Endodermal cell (in vitro differentiated cells): ENCODE data around the gene CA9. TPM values are rescaled to one million over a fixed set of nuclear protein-coding genes. Genes with fewer than 3 reads are reported as not detected.
"Not testable (repeated sequence)": the region's sequence is repeated elsewhere in the genome, so short reads cannot be mapped to it uniquely, and the experiment has no call there.

ENCODE experiments used
- DNase-seq: peaks from one replicate; pipeline ENCODE4 v3.0.0-alpha.2; 2017
- H3K27ac ChIP-seq: 2 replicates; pipeline ENCODE4 v1.5.1; 2013; ENCODE audit warnings: mild to moderate bottlenecking, low read depth, low read length, moderate library complexity
- H3K27me3 ChIP-seq: 2 replicates; pipeline ENCODE4 v1.6.1; 2013; ENCODE audit warnings: mild to moderate bottlenecking, low read length, moderate library complexity; ENCODE audit not compliant: insufficient read depth, control insufficient read depth, poor library complexity, severe bottlenecking
- H3K36me3 ChIP-seq: 2 replicates; pipeline ENCODE4 v1.7.0; 2013; ENCODE audit warnings: mild to moderate bottlenecking, low read length, moderate library complexity; ENCODE audit not compliant: control insufficient read depth, insufficient read depth
- H3K4me1 ChIP-seq: one replicate; pipeline ENCODE4 v1.7.0; 2013; ENCODE audit warnings: low read length; ENCODE audit not compliant: control insufficient read depth, insufficient read depth
- H3K4me3 ChIP-seq: 2 replicates; pipeline ENCODE4 v1.5.1; 2013; ENCODE audit warnings: mild to moderate bottlenecking, low read length, moderate library complexity
- H3K9ac ChIP-seq: 2 replicates; pipeline ENCODE4 v1.6.1; 2013; ENCODE audit warnings: mild to moderate bottlenecking, low read length, moderate library complexity; ENCODE audit not compliant: poor library complexity, severe bottlenecking; ENCODE audit errors: extremely low read depth
- H3K9me3 ChIP-seq: 2 replicates; pipeline ENCODE4 v1.6.1; 2013; ENCODE audit warnings: mild to moderate bottlenecking, low read length, moderate library complexity; ENCODE audit not compliant: control insufficient read depth
- H3K27ac Mint-ChIP-seq: 2 replicates; pipeline ENCODE4 v1.8.0; 2020; ENCODE audit warnings: mixed read lengths
- H3K27me3 Mint-ChIP-seq: 2 replicates; pipeline ENCODE4 v1.8.0; 2021; ENCODE audit warnings: mild to moderate bottlenecking, mixed read lengths; ENCODE audit not compliant: insufficient read depth
- H3K36me3 Mint-ChIP-seq: 2 replicates; pipeline ENCODE4 v1.8.0; 2020; ENCODE audit warnings: low read depth, mixed read lengths
- H3K4me1 Mint-ChIP-seq: 2 replicates; pipeline ENCODE4 v1.8.0; 2020; ENCODE audit warnings: mixed read lengths
- H3K4me3 Mint-ChIP-seq: 2 replicates; pipeline ENCODE4 v1.8.0; 2020; ENCODE audit warnings: mild to moderate bottlenecking, moderate library complexity, mixed read lengths
- H3K9me3 Mint-ChIP-seq: 2 replicates; pipeline ENCODE4 v1.8.0; 2020; ENCODE audit warnings: mild to moderate bottlenecking, mixed read lengths
- CTCF ChIP-seq: fragments of 200-600 bp; sonication (generic); conservative IDR thresholded peaks from 2 replicates; pipeline ENCODE4 v1.5.0; 2021; ENCODE audit warnings: antibody characterized with exemption, mild to moderate bottlenecking
- WGBS, 2 experiments: methylation state at CpG; one replicate each; pipeline versions ENCODE4 v1.1.5 to v1.1.7; 2013; ENCODE audit warnings: missing lambda C conversion rate in 2 of 2, mixed read lengths in 1 of 2; ENCODE audit not compliant: insufficient coverage in 1 of 2, insufficient read length in 1 of 2; 5-methylcytosine and 5-hydroxymethylcytosine counted together
- total RNA-seq, 2 donors: library from RNA; stranded (reverse); fragmentation: NEBNext Ultra II Directional in 1 of 2; extraction: Animal tissue kit (Norgen Biotek cat#: 25700) in 1 of 2; gene quantifications; 2 replicates in 1 of 2; 3 replicates in 1 of 2; pipeline ENCODE4 v1.2.1, GENCODE V29; 2021

CA9 gene
- total RNA-seq, 2 donors from 2014 or later = 1.8 to 3.6 TPM

- DNase-seq = no peak
- no peaks in the 10 kb centered on the region for H3K9me3 ChIP-seq
- H3K36me3 ChIP-seq = no peaks in the 10 kb centered on the region
- no peaks in the 10 kb centered on the region for H3K9me3 Mint-ChIP-seq
- no peak for TF ChIP-seq CTCF
- no peaks in the 10 kb centered on the region for H3K36me3 Mint-ChIP-seq
- 89 to 96% methylated on average over 4 to 5 of the region's 5 CpGs for WGBS, 2 experiments
- peaks cover 4% of the 10 kb centered on the region for H3K27me3 Mint-ChIP-seq
- no peaks in the 10 kb centered on the region for H3K27me3 ChIP-seq
- no peaks in the 10 kb centered on the region for H3K4me1 ChIP-seq
- no peaks in the 10 kb centered on the region for H3K4me1 Mint-ChIP-seq
- no peak overlapping the region for H3K9ac ChIP-seq
- H3K4me3 Mint-ChIP-seq = no peak overlapping the region
- H3K4me3 ChIP-seq = no peak overlapping the region
- no peak overlapping the region for H3K27ac ChIP-seq
- no peak overlapping the region for H3K27ac Mint-ChIP-seq
These were observed 44.1 kb upstream of the CA9 start for GRCh38 chr9:35629597-35629996.

- DNase-seq = no peak
- TF ChIP-seq CTCF = no peak
- Histone ChIP-seq H3K9ac (no peak overlapping the region), H3K36me3 (no peaks in the 10 kb centered on the region), H3K4me1 (no peaks in the 10 kb centered on the region), H3K27ac (no peak overlapping the region), H3K27me3 (no peaks in the 10 kb centered on the region), H3K4me3 (no peak overlapping the region), H3K9me3 (no peaks in the 10 kb centered on the region)
- peaks cover 7% of the 10 kb centered on the region for H3K36me3 Mint-ChIP-seq
- peaks cover 4% of the 10 kb centered on the region for H3K27me3 Mint-ChIP-seq
- no peaks in the 10 kb centered on the region for H3K4me1 Mint-ChIP-seq
- H3K4me3 Mint-ChIP-seq = no peak overlapping the region
- peaks cover 18% of the 10 kb centered on the region for H3K9me3 Mint-ChIP-seq
- H3K27ac Mint-ChIP-seq = no peak overlapping the region
These were observed 38.0 kb upstream of the CA9 start for GRCh38 chr9:35635730-35636129.

- H3K4me1 ChIP-seq = no peaks in the 10 kb centered on the region
- no peak overlapping the region for H3K27ac ChIP-seq
- H3K27me3 Mint-ChIP-seq = peaks cover 4% of the 10 kb centered on the region
- H3K27me3 ChIP-seq = no peaks in the 10 kb centered on the region
- DNase-seq = no peak
- H3K27ac Mint-ChIP-seq = no peak overlapping the region
- H3K4me3 Mint-ChIP-seq = no peak overlapping the region
- H3K9me3 Mint-ChIP-seq = peaks cover 19% of the 10 kb centered on the region
- 92 to 96% methylated on average over 6 to 9 of the region's 9 CpGs for WGBS, 2 experiments
- H3K4me1 Mint-ChIP-seq = no peaks in the 10 kb centered on the region
- H3K9ac ChIP-seq = no peak overlapping the region
- peaks cover 11% of the 10 kb centered on the region for H3K36me3 Mint-ChIP-seq
- no peaks in the 10 kb centered on the region for H3K9me3 ChIP-seq
- no peak overlapping the region for H3K4me3 ChIP-seq
- H3K36me3 ChIP-seq = no peaks in the 10 kb centered on the region
- no peak for TF ChIP-seq CTCF
These were observed 37.4 kb upstream of the CA9 start for GRCh38 chr9:35636135-35636876.

GRCh38 chr9:35636877-35637246 lies 36.9 kb upstream of the CA9 start:
- not testable (repeated sequence) for H3K36me3 ChIP-seq, H3K27me3 ChIP-seq, H3K27ac ChIP-seq, H3K4me3 ChIP-seq, H3K9me3 ChIP-seq, H3K4me1 Mint-ChIP-seq, H3K27ac Mint-ChIP-seq, H3K9ac ChIP-seq, H3K27me3 Mint-ChIP-seq, H3K4me1 ChIP-seq, DNase-seq, H3K4me3 Mint-ChIP-seq
- peaks cover 20% of the 10 kb centered on the region for H3K9me3 Mint-ChIP-seq
- 95 to 96% methylated on average over 4 to 6 of the region's 6 CpGs for WGBS, 2 experiments
- H3K36me3 Mint-ChIP-seq = peaks cover 11% of the 10 kb centered on the region

- not testable (repeated sequence) for DNase-seq, H3K4me1 Mint-ChIP-seq, H3K27me3 Mint-ChIP-seq, H3K4me3 Mint-ChIP-seq, H3K27ac Mint-ChIP-seq, H3K9ac ChIP-seq, H3K27me3 ChIP-seq, H3K27ac ChIP-seq, H3K4me3 ChIP-seq, H3K36me3 ChIP-seq, H3K4me1 ChIP-seq, H3K9me3 ChIP-seq
- H3K36me3 Mint-ChIP-seq = peaks cover 11% of the 10 kb centered on the region
- H3K9me3 Mint-ChIP-seq = peaks cover 20% of the 10 kb centered on the region
- 93 to 98% methylated on average over 5 to 9 of the region's 9 CpGs for WGBS, 2 experiments
These were observed 36.2 kb upstream of the CA9 start for GRCh38 chr9:35637427-35637955.
